Coronary artery (tissue), 2 donors: ENCODE measurements around the gene NMRAL1.

Source experiments
- DNase-seq: peaks from one replicate; pipeline ENCODE4 v3.0.0-alpha.2; 2017; ENCODE audit warnings: low spot score
- H3K27ac ChIP-seq, 2 donors: fragments of 200-600 bp; sonication (generic); one replicate each; pipeline ENCODE4 v1.5.1; 2016 to 2019
- H3K4me3 ChIP-seq: fragments of 200-600 bp; sonication (generic); 2 replicates; pipeline ENCODE4 v1.5.1; 2016; ENCODE audit warnings: mild to moderate bottlenecking, moderate library complexity
- CTCF ChIP-seq: fragments of 200-600 bp; sonication (generic); IDR thresholded peaks from one replicate; pipeline ENCODE4 v1.5.1; 2019; ENCODE audit warnings: antibody characterized with exemption

The NMRAL1 gene

GRCh38 chr16:4481963-4482362, 7.5 kb upstream of the NMRAL1 start:
- no peak for DNase-seq
- TF ChIP-seq CTCF, result no peak
- H3K27ac ChIP-seq, result no peak overlapping the region
- no peak overlapping the region for H3K4me3 ChIP-seq

- DNase-seq, result no peak
- Histone ChIP-seq H3K4me3 (no peak overlapping the region), H3K27ac (no peak overlapping the region)
- TF ChIP-seq CTCF, result no peak
Measured at GRCh38 chr16:4481526-4481925, 7.1 kb upstream of the NMRAL1 start.

- TF ChIP-seq CTCF, result no peak
- DNase-seq, result no peak
- Histone ChIP-seq H3K4me3 (no peak overlapping the region), H3K27ac (peak overlapping the region in 1 of 2 donors; percentile 2)
Measured at GRCh38 chr16:4477966-4478365, 3.5 kb upstream of the NMRAL1 start.

GRCh38 chr16:4475880-4476788, 1.7 kb upstream of the NMRAL1 start, which contains the start of gene HMOX2:
Gene HMOX2, plus strand, starts transcription at chr16:4476398. Its CDS starts 29,127 bp downstream, at chr16:4505525.
- DNase-seq, result peak; percentile 93
- H3K4me3 ChIP-seq, result peak within 1 kb of the TSS; percentile 99
- no peak for TF ChIP-seq CTCF
- peak within 1 kb of the TSS; percentile 68 to 88 for H3K27ac ChIP-seq

GRCh38 chr16:4472880-4473279, 1.5 kb downstream of the NMRAL1 start:
- TF ChIP-seq CTCF, result no peak
- Histone ChIP-seq H3K27ac (no peak overlapping the region), H3K4me3 (no peak overlapping the region)
- DNase-seq, result no peak

GRCh38 chr16:4471869-4472268, 2.6 kb downstream of the NMRAL1 start:
- no peak for TF ChIP-seq CTCF
- DNase-seq, result no peak
- no peak overlapping the region for H3K27ac ChIP-seq
- H3K4me3 ChIP-seq, result no peak overlapping the region

- no peak for DNase-seq
- Histone ChIP-seq H3K27ac (no peak overlapping the region), H3K4me3 (no peak overlapping the region)
- TF ChIP-seq CTCF, result no peak
Measured at GRCh38 chr16:4468972-4469371, 5.5 kb downstream of the NMRAL1 start.
